GM04503 (cell line): Measurements from ENCODE around the gene TTLL5.
"Not testable (repeated sequence)": the region's sequence is repeated elsewhere in the genome, so short reads cannot be mapped to it uniquely, and the experiment has no call there.

Experiments used
- DNase-seq: peaks from one replicate; pipeline ENCODE4 v3.0.0-alpha.2; 2012; ENCODE audit warnings: low read depth

Gene TTLL5

GRCh38 chr14:75650253-75651058 is 10.6 kb upstream of the TTLL5 start:
- DNase-seq: no peak

GRCh38 chr14:75653563-75653962 is 7.5 kb upstream of the TTLL5 start:
- no peak for DNase-seq

GRCh38 chr14:75654127-75654732 is 6.8 kb upstream of the TTLL5 start:
- DNase-seq: no peak

- no peak for DNase-seq
Measured at GRCh38 chr14:75655235-75655634, 5.8 kb upstream of the TTLL5 start.

- DNase-seq: no peak
Measured at GRCh38 chr14:75657331-75657730, 3.7 kb upstream of the TTLL5 start.

DNA sequence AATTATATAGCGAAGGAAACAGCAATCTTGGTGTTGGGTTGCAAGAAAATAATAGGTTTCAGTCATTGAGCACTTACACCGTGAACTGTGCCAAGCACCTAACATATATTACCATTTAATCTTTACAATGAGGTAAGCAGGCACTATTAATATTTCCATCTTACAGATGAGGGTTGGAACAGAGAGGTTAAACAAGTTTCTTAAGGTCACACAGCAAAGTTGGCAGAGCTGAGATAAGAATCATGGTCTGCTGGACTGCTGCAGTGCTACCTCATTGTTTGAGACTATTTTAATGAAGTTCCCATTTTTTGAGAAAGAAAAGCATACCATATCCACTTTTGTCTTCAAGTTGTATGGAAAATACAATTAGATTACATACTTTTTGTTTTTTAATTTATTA is 2.1 kb upstream of the TTLL5 start:
- DNase-seq: no peak

- DNase-seq: no peak
Measured at GRCh38 chr14:75660238-75660629, 812 bp upstream of the TTLL5 start.

DNA sequence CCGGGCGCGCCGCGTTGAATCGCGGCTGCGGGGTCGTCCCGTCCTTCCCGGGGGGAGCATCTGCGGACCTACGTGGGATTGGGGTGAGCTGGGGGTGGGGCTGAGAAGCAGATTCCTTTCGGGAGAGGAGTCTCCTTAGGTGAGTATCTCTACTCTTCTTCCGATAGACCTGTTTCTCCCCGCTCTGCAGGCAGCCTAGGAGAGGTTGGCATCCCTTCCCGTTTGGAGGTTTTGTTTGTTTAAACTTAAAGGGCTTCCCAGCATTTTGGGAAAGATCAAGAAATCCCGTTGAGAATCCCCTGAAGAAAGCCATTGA is 411 bp downstream of the TTLL5 start:
- DNase-seq: no peak

DNA sequence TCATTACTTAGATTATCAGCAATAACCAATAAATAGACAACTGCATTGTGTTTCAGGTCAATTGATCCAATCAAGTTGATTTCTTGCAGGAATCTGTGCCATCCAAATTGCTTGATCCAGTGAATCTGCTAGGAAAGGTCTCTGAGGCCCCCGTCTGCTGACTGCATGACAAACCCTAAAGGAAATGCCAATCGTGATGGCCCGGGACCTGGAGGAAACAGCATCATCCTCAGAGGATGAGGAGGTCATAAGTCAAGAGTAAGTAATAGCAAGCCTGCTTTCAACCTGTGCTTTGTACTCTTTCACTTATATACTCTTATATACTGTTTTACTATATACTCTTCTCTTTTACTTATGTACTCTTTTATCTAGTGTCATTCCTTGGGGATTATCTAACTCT is 1.9 kb downstream of the TTLL5 start:
- no peak for DNase-seq

DNA sequence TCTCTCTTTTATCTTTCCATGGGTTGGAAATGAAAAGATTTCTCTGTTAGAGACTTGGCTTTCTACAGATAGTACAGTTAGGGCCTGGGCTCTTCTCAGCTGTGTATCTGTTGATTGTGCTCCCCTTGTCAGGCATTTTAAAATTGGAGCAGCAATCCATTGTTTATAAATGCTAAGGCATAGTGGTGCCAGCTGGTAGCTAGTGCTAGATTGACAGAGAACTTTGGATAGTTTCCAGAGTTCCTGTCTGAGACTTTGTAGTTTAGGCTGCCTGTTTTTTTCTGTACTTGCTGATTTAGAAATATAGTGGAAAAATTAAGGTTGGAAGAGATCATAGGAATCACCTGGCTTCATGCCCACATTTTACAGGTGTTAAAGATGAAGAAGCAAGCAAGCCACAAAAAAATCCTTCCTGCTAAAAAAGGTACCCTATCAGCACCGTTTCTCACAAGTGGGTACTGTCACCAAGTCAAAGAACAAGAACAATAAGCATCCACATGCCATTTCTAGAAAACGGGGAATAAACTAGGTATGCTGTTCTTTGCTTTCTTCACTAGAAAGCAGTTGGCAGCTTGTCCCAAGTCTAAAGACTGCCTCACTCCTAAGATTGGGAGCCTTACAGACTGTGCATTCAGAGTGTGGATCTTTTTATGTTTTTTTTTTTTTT is 6.2 kb downstream of the TTLL5 start:
- DNase-seq: no peak

- no peak for DNase-seq
Measured at GRCh38 chr14:75672605-75673192, 11.7 kb downstream of the TTLL5 start.

DNA sequence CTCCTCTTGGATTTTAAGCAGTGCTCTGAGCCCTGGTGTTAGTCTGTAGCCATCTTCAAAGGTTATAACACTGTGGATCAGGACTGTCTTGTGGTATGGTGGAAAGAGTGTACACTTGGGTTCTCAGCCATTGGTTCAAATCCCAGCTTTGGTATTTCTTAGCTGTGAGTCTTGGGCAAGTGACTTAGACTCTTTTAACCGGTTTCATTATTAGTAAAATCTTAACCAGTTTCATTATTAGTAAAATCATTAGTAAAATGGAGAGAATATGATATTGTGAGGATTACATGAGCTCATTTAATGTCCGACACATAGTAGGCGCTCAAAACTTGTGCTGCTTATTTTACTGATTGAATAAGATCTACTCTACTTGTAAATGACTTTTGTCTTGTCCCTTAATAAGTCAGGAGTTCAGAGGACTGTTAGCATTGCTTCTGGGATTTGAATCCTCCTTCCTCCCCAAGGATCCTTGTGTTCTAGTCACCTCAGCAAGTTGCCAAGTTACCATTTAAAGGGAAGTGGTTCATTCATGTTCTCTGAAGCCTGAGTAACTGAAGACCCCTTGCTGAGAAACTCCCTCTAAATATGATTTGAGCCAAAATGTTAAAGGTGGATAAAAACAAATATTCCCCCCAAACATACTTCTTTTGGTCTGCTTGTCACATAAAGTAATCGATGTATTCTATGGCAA is 12.4 kb downstream of the TTLL5 start:
- no peak for DNase-seq

- DNase-seq: no peak
Measured at GRCh38 chr14:75675265-75675960, 14.4 kb downstream of the TTLL5 start.

GRCh38 chr14:75685910-75686309 is 24.9 kb downstream of the TTLL5 start:
- DNase-seq: no peak

GRCh38 chr14:75689012-75689411 is 28.0 kb downstream of the TTLL5 start:
- DNase-seq: peak; percentile 53

GRCh38 chr14:75690010-75690409 is 29.0 kb downstream of the TTLL5 start:
- DNase-seq: no peak

GRCh38 chr14:75695025-75695424 is 34.0 kb downstream of the TTLL5 start:
- DNase-seq: not testable (repeated sequence)

GRCh38 chr14:75697386-75697785 is 36.3 kb downstream of the TTLL5 start:
- DNase-seq: no peak

DNA sequence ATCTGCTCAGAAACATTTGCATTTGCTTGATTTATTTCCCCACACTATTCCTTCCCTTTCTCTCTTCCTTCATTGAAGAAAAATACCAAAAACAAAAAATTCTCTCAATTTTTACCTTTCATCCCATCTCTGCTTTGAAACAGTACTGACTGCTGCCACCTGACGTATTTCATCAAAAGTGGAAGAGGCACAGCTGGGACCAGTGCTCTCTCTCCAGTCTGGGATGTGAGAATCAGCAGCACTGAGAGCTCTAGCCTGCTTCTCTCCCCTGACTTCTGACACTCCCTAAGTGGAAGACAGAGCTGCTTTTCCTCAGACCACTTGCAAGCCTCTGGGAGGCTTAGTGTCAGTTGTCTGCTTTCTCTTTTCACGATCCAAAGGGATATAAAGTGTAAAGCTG is 36.9 kb downstream of the TTLL5 start:
- no peak for DNase-seq

DNA sequence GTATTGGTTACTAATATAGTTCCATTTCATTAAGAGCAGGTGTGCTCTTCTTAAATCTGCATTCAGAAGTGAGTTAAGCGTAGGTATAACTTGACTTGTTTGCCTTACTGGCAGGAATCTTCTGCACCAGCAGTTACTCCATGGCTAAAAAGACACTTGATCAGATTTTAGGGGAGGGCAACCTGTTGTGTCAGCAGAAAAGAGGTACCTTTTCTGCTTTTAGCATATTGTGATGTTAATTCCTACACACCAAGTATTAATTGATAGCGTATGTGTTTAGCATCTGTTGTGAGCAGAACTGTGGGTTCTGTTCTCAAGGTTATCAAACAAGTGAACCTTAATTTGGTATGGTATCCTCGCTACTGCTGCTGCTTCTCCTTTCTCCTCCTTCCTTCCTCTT is 38.3 kb downstream of the TTLL5 start:
- DNase-seq: no peak

GRCh38 chr14:75700295-75700694 is 39.2 kb downstream of the TTLL5 start:
- DNase-seq: no peak

DNA sequence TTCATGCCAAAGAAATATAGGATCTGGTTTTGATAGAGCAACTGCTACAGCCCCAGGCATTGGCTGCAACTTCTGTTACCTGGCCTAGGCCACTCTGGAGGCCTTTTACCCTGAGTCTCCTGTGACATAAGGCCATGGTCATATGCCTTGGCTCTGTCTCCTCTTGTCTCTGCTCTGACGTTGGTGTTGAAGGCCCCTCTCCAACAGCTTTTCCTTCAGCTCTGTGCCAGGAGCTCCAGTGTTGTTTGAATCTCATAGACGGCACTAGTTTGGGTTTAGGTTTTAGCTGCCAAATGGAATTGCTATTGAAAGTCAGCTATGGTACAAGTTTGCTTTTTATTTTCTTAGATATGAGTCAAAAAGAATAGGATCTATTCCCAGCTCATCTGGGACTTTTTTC is 41.1 kb downstream of the TTLL5 start:
- no peak for DNase-seq
